Amygdala (tissue), 56 donors: ENCODE data around the gene ALPK1.

ENCODE experiments used
- DNase-seq, 56 donors: peaks; one replicate each; lab custom pipeline; 2025; lab: John Stamatoyannopoulos, UW

ALPK1 gene

DNA sequence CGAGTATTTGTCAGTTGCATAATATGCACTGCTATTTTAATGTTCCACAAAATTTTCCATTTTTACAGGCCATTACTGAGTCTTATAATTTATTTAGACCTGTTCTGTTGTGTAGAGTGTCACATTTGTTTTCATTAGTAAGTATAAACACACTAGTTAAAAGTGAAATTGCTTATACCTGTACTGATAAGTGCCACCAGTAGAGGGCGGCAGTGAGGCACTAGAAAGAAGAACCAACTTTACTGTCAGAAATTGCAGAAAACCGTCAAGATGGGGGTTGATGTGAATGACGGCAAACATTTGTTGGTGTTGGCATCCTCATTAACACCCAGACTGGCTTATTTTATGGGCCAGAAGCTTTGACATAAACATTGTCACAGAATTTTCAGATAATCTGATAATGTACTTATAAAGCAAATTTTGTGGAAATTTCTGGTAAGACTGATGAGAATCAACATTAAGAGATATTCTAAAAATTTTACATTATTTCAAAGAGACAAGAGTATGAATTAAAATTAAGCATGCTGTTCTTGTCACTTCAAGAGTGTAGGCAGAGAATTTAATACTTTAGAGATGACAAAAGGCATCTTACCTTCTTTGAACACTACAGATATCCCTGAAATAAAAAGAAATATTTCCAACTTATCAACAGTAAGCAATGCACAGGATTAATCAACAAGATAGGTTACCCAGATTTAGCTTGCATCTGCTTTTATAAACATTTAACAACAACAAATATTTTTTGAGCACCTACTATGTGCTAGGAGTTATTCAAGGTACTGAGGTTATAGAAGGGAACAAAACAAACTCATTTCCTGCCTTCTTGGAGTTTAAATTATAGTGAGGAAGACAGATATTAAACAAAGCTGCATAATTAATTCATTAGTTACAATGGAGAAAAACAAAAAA lies 24.9 kb downstream of the ALPK1 start:
- peak in 24 of 56 donors; percentile 0 to 78 (median 12) for DNase-seq

DNA sequence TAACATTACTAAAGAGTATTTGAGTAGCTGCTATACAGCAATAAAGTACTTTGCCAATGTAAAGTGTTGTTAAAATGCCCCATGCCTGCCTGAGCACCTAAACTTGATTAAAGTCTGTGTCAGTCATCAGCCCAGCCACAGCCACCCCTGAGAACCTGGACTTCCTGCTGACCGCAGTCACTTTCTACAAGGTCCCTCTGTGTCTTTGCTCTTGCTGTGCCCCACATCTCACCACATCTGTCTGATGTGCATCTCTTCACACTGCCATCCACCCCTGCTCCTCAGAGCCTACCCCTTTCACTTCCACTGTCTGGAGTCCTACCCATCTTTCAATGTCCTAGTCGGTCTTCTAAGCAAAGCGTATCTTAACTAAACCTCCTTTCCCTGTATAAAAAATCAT lies 25.7 kb downstream of the ALPK1 start:
- DNase-seq: no peak

DNA sequence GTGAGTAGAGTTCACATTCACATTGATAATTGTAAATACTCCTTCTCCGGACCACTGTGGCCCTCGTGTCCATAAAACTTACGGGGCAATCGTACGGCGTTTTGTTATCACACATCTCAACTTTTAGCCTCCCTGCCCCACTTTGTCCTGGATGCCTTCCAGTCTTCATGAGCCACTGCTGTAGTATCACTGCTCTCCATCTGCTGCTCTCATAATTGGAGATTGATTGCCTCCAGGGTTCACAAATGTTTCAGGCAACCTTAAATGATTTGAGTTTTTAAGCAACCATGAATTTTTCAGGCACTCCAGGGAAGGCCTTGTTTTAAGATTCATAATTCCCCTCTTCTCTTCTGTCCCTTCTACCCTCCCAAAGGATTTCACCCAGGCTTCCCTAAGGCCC lies 28.4 kb downstream of the ALPK1 start:
- no peak for DNase-seq

DNA sequence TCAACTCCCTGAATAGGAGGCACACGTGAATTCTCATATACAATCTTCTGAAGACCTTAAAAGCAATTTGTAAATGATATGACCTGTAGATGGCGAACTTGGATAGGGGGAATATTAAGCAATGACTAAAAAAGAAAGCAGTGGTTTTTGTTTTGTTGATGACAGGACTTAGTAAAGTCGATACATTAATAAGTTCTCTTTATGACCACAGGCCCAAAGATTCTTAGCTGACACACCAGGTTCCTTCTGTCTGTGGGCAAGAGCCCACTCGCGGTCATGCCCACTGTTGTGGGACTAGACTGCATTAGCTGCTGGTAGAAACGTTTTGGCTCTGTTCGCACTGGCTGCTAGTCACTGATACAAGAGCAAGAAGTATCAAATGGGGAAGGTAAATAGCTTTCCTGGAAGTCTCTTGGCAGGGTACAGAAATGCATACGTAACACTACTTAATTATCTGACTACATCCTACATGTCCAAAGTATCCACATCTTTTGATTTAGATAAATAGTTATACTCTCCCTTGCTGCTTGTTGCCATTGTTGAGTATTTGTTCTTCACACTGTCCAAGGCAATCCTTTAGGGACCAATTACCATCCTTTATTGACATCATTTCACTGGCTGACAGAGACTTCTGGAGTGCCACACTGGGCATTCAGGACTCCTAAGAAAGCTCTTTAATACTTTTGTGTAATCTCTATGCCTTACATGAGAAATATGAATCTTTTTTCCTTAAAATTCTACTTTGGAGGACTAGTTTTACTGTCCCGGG lies 31.0 kb downstream of the ALPK1 start:
- DNase-seq: peak in 5 of 56 donors; percentile 0 to 35 (median 4)

DNA sequence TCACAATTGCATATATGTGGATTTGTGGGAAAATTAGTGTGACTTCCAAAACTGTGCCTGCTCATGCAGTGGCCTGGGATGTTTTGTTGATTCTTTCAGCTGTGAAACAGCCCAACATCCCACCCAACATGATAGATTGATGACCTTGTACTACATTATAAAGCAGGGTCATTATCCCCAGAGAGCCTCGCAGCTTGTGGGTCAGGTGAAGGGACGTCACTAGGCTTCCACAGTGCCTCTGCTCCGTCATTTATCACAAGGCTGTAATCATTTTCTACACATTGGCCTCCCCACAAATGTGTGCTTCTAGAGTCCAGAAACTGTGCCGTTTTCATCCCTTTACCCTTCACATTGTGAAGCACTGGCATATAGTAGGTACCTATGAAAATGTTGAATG lies 31.6 kb downstream of the ALPK1 start:
- no peak for DNase-seq

DNA sequence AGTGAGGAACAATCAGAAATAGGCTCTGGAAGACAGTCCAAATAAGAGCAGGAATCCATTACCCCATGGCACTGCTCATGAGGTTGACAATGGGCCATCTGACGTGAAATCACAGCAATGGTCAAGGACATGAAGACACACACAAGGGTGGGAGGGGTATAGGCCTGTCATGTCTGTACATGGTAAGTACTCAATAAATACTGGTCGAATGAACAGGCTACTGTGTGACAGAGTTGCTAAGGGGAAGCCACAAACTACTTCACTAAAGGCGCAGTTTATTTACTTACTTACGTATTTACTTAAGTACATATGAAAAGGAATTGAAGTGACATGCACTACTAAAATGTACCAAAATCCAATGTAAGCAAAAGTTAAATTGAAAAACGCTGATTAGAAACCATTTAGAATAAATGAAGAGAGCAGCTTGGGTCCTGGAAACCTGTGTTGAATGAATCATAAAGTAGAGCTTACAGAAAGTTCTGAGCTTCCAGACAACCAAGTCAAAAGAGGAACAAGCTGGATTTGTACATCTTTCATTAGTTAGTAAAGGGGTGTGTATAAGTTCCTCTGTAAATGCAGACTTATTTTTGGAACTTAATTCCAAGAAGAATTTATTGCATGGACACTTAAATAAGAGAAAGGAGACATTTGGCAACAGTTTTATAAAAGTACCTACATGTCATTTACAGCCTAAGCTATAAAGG lies 32.7 kb downstream of the ALPK1 start:
- no peak for DNase-seq

DNA sequence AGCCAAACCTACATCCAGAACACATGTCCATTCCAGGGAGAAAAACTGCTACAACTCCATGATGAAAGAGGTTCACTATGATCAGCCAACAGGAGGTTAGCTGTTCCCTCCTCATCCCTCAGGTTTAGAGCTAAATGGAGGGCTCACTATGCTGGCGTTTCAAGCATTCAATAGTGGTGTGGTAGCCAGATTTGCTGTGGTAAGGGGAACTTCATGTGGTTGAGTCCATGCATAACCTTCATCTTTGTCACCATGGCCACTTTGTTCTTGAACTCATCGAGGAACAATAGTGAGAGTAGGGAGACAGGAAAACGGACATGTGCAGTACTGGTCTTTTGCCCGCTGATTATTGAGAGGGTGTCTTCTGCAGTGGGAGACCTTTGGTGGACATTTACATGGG lies 33.8 kb downstream of the ALPK1 start:
- DNase-seq: no peak

DNA sequence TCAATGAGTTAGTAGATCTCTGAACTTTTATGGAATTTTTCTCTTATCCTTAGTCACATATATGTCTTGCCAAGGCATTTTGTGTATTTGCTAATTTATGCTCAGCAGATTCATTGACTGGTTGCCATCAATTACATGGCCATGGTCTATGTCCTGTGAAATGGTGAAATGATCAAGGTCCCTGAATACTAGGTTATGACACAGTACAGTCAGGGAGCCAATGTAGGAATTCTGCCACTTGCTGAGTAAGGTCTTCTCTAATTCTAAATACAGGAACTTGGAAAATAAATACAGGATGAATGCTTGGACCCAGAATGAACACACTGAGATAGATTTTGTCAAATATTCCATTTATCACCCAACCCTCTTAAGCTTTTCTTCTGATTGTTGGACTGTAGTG lies 35.2 kb downstream of the ALPK1 start:
- no peak for DNase-seq

DNA sequence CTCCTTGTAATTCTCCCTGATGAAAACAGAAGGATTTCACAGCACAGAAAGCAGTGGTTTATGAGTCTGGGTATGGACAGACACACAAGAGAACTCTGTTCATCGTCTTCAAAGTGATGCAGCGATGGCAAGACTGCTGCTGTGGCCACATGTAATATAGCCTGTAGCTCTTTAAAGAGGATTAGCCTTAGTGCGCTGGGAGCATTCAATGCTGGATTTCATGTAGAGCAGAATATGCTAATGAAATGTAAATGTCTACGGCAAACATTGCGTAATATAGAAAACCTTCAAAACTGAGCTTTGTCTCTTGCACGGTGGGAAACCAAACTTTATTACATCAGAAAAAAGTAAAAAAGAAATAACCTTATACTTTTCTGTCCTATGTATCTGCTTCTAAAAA lies 42.9 kb downstream of the ALPK1 start:
- no peak for DNase-seq

DNA sequence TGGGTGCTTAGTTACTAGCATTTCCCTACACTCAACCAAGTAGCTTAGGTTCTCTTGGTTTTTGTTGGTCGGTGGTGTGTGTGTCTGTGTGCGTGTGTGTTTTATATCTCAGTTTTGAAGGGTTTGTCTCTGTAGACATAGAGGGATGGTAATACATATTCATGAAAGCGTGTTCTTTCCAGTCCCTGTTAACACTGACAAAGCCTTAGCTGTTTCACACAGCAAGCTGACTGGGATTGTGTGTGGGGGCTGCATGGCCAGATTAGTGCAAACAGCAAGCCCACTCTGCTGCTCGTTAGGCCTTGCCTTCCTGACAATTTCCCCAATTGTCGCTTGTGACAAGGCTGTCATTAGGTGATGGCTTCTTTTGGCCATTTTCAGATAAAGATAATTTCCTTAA lies 43.9 kb downstream of the ALPK1 start:
- no peak for DNase-seq

DNA sequence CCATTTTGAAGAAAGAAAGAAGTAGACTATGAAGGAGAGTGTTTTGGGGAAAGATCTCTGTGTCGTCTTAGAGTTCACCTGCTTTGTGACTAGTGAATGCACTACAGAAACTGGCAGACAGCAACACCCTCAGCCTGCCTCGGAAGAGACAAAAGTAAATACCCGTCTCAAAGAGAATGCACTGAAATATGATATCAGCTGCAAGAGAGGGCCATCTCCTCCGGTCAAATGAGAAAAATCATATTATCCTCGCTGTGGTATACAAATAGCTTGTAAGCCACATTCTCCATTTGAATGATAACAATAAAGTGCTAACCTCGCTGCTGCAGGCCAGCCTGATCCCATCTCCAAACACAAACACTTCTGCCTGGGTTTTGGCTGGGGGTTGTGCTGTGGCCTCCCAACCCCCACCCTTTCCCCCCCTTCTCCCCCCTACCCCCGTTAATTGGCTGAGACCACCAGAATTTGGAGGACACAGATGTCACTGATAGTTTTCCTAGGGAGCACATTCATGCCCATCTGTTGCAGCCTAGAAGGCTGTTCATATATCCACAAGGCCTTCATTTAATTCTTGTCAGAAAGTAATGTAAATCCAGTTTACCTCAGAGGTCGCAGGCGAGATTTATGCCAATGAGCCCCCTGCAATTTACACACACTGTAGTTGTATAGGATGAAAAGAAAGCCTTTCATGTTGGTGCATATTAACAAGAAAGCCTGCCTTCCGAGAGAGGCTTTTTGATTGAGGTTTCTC lies 46.3 kb downstream of the ALPK1 start:
- no peak for DNase-seq

DNA sequence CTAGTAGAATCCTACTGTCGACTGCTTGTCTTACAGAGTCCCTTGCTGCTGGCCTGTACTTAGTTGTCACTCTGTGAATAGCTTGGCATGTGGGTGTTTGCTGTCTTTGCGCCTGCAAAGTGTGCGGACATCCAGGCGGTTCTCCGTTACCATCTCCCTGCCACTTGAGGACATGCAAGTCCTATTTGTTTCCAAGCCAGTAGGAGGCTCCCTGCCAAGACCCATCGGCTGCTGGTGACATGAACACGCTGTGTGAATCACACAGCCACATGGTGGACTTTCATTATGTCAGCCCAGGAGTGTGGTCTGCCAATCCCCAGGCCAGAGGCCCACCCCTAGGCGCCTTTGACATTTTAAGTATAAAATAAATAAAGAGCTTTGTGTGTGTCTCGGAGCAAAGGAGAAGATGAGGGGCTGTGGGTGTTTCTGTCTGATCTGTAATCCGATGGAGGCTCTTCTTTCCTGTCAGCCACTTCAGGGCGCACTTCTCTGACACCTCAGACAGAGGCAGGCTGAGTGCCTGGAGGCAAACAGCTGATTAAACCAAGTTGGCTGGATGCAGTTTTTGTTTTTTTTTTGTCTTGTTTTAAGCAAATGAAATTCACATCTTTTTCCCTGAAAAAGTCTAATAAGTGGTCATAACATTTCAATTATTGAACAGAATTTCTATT lies 51.5 kb downstream of the ALPK1 start:
- peak in 45 of 56 donors; percentile 3 to 78 (median 42) for DNase-seq

DNA sequence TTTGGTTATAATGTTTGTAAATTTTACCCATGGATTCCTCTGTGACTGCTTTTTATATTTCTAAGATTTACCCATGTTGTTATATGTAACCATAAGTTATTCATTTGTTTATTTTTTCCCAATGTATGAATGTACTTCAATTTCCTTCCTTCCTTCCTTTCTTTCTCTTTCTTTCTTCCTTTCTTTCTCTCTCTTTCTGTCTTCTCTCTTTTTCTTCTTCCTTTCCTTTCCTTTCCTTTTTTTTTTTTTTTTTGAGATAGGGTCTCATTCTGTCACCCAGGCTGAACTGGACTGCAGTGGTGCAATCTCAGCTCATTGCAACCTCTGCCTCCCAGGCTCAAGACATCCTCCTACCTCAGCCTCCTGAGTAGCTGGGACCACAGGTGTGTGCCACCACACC lies 55.6 kb downstream of the ALPK1 start:
- no peak for DNase-seq

DNA sequence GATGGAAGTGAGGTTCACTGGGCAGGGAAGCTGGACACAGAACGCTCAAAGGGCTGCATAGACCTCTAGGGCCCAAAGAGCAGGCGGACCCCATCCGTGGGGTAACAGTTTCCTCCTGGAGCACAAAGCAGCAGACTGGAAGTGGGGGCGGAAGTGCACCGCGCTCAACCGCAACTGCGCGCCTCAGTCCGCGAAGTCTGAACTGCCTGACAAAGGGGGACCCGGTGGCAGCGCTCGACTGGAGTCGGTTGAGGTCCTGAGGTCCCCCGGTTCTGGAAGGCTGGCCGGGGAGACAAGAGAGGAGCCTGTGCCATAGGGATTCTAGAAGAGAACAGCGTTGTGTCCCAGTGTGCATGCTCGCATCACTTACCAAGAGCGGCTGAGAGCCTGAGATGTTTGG lies 58.5 kb downstream of the ALPK1 start:
- peak in 1 of 56 donors; percentile 4 for DNase-seq

DNA sequence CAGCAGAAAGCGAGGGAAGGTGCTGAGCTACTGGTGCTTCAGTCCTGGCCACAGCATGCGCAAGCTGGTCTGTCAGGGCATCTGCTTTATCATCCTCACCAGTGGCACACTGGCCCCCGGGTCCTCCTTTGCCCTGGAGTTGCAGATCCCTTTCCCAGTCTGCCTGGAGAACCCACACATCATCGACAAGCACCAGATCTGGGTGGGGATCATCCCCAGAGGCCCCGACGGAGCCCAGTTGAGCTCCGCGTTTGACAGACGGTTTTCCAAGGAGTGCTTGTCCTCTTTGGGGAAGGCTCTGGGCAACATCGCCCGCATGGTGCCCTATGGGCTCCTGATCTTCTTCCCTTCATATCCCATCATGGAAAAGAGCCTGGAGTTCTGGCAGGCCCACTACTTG lies 60.3 kb downstream of the ALPK1 start:
- DNase-seq: no peak

DNA sequence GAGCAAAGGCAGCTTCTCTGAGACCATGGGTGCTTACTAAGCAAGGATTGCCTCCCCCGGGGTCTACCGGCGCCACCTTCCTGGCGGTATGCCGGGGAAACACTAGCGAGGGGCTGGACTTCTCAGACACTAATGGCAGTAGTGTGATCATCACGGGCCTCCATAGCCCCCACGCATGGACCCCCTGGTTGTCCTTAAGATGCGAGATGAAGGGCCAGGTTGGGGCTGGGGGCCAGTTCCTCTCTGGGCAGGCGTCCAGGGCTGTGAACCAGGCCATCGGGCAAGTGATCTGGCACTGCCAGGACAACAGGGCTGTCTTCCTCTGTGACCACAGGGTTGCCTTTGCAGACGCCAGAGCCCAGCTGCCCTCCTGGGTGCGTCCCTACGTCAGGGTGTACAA lies 60.7 kb downstream of the ALPK1 start:
- no peak for DNase-seq

DNA sequence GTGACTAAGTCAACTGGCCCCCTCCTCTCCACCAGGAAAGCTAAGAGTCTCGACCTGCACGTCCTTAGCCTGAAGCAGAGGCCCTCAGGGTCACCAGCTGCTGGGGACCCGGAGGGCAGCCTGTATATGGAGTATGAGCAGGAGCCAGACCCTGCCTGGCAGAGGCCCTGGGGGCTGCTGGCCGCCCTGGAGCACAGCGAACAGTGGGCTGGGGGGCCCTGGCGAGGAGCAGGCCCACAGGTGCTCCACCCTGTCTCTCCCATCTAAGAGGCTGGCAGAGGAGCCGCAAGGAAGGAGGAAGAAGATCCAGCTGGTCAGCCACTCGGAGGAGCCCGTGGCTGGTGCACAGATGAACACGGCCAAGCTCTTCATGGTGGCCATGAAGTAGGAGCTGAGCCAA lies 61.2 kb downstream of the ALPK1 start:
- DNase-seq: no peak

DNA sequence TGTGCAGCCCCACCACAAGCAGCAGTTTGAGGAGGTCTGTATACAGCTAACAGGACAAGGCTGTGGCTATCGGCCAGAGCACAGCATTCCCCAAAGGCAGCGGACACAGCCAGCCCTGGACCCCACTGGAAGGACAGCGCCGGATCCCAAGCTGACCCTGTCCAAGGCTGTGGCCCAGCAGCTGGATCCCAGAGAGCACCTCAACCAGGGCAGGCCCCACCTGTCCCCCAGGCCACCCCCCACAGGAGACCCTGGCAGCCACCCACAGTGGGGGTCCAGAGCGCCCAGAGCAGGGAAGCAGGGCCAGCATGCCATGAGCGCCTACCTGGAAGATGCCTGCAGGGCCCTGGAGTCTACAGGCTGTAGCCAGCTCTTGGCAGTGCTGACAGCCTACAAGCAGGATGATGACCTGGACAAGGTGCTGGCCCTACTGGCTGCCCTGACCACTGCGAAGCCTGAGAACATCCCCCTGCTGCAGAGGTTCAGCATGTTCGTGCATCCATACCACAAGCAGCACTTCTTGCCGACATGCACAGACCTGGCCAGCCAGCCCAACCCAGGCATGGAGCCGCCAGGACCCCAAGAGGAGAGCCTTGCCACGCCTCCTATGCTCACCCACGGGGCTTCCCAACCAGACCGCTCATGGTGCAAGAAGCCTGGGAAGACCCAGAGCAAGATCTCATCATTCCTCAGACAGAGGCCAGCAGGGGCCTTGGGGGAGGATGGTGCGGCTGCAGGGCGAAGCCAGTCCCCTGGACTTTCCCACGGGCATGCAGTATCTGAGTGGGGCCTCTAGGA lies 62.0 kb downstream of the ALPK1 start:
- DNase-seq: no peak

DNA sequence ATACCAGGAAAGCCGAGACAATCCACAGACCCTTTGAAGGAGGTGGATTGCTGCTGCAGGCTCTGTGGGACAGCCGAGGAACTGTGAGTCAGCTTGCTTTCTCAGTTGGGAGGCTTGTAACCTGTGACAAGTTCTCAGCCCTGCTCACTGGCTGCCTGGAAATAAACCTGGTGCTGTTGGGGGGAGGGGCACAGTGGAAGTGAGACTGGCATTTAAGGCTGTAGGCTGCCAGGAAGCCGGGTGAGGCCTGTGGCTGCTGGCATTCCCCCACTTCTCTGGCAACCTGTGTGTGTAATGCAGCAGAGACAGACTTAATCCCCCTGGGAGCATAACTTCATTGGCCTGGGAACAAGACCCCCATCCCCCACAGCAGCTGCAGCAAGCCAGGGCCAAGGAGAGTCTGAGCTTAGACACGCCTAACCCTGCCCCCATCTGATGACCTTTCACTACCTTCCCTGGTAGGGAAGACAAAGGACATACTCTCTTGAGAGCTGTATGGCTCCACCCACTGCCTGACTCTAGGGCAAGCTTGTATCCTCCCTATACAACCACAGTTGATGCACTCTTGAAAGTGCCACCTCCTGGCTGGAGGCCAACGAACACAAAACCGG lies 64.1 kb downstream of the ALPK1 start:
- no peak for DNase-seq
